H1 (cell line): ENCODE results near the gene SCN3A. TPM values are rescaled to one million over a fixed set of nuclear protein-coding genes. Genes with fewer than 3 reads are reported as not detected.

Experiments used
- BACH1 ChIP-seq: IDR thresholded peaks from 2 replicates; pipeline ENCODE4 v1.6.1; 2012; ENCODE audit warnings: low read length, improper control_type of control experiment
- GTF2F1 ChIP-seq: IDR thresholded peaks from 2 replicates; pipeline ENCODE4 v1.6.1; 2012; ENCODE audit warnings: low read depth, low read length, improper control_type of control experiment, borderline replicate concordance
- polyA plus RNA-seq, 7 experiments: library from polyadenylated mRNA; depleted of rRNA in 3 of 7; stranded (reverse) in 5 of 7; unstranded in 2 of 7; fragments of >200 nt in 5 of 7; fragments of 200-250 nt in 2 of 7; gene quantifications; 1 replicate in 5 of 7; 2 replicates in 1 of 7; 4 replicates in 1 of 7; pipeline versions ENCODE4 v1.2.1 to v1.2.3, GENCODE V29; 2011 to 2013; ENCODE audit warnings: missing spikeins in 2 of 7, mixed read lengths in 2 of 7
- total RNA-seq: library from RNA; stranded (reverse); fragmentation: NEBNext Ultra II Directional; extraction: Animal tissue kit (Norgen Biotek cat#: 25700); gene quantifications from 2 replicates; pipeline ENCODE4 v1.2.1, GENCODE V29; 2021

Gene SCN3A
- total and polyA plus RNA-seq, 2 of the 8 experiments (the other 6 are each of a cell fraction or from before 2014, with no cell fraction given) = 0.02 TPM; not detected in 1

DNA sequence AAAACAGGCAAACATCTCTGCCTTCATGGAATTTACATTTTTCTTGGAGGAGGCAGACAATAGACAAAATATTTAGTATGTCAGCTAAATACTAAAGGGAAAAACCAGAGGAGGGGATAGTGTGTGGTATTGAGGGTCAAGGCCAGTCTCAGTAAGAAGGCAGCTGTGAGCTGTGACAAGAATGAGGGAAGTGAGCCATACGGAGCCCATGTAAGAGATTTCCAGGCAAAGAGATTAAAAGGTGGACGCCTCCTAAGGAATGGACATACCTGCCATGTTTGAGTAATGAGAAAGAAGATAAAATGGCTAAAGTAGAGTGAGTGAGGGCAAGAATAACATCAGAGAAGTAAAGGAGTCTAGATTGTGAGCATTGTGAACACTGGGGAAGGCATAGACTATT, 33.2 kb upstream of the SCN3A start (continued):
- TF ChIP-seq BACH1 (no peak), GTF2F1 (no peak)
